WTC11 (cell line): Measurements from ENCODE around the gene NCOA1. TPM values are rescaled to one million over a fixed set of nuclear protein-coding genes. Genes with fewer than 3 reads are reported as not detected.

ENCODE experiments used
- ATAC-seq: fragments of 200-7000 bp; cut with Tn5 transposase; 2 replicates; pipeline ENCODE4 v1.10.0; 2021; ENCODE audit warnings: mild to moderate bottlenecking, moderate library complexity
- CTCF ChIA-PET: fragments of 300-600 bp; sonication (Branson Sonifier 250); formaldehyde crosslinking; loops from one replicate; lab custom pipeline; 2021; ENCODE audit warnings: antibody characterized with exemption; lab: Charles Lee
- POLR2A ChIA-PET: fragments of 350-600 bp; sonication (Branson Sonifier 250); formaldehyde crosslinking; loops from one replicate; lab custom pipeline; 2021; ENCODE audit warnings: antibody characterized with exemption; lab: Charles Lee
- DNase-seq: peaks from one replicate; pipeline ENCODE4 v3.0.0; 2021; ENCODE audit warnings: low spot score
- H3K27ac Mint-ChIP-seq: 2 replicates; pipeline ENCODE4 v1.8.0; 2021; ENCODE audit warnings: mixed read lengths
- H3K27me3 Mint-ChIP-seq: 2 replicates; pipeline ENCODE4 v1.8.0; 2021; ENCODE audit warnings: low read depth, mild to moderate bottlenecking, moderate library complexity, mixed read lengths
- H3K36me3 Mint-ChIP-seq: 2 replicates; pipeline ENCODE4 v1.8.0; 2021; ENCODE audit warnings: mixed read lengths
- H3K4me1 Mint-ChIP-seq: 2 replicates; pipeline ENCODE4 v1.8.0; 2022; ENCODE audit warnings: mixed read lengths
- H3K4me3 Mint-ChIP-seq: 2 replicates; pipeline ENCODE4 v1.8.0; 2021; ENCODE audit warnings: mild to moderate bottlenecking, moderate library complexity, mixed read lengths
- H3K9me3 Mint-ChIP-seq: 2 replicates; pipeline ENCODE4 v1.8.0; 2021; ENCODE audit warnings: mixed read lengths
- ATF6 ChIP-seq: sonication (generic); formaldehyde crosslinking; IDR thresholded peaks from 2 replicates; pipeline ENCODE4 v1.8.1; 2023; ENCODE audit warnings: mild to moderate bottlenecking, missing genetic modification reagents
- CBFB ChIP-seq: sonication (generic); formaldehyde crosslinking; IDR thresholded peaks from 2 replicates; pipeline ENCODE4 v1.8.1; 2022; ENCODE audit warnings: mild to moderate bottlenecking, low read depth, missing genetic modification reagents
- CREB1 ChIP-seq: sonication (generic); formaldehyde crosslinking; IDR thresholded peaks from 2 replicates; pipeline ENCODE4 v1.8.0; 2023; ENCODE audit warnings: mild to moderate bottlenecking, missing genetic modification reagents
- E2F4 ChIP-seq: sonication (generic); formaldehyde crosslinking; IDR thresholded peaks from 2 replicates; pipeline ENCODE4 v1.8.1; 2022; ENCODE audit warnings: low read depth, mild to moderate bottlenecking, moderate library complexity, missing genetic modification reagents, borderline replicate concordance
- EMX1 ChIP-seq: fragments of 250-450 bp; sonication (Bioruptor Pico); IDR thresholded peaks from 2 replicates; pipeline ENCODE4 v1.8.0; 2021; ENCODE audit warnings: mild to moderate bottlenecking
- ETV6 ChIP-seq: sonication (generic); formaldehyde crosslinking; IDR thresholded peaks from 2 replicates; pipeline ENCODE4 v1.8.1; 2022; ENCODE audit warnings: mild to moderate bottlenecking, missing genetic modification reagents
- GRHL2 ChIP-seq: fragments of 250-450 bp; sonication (Bioruptor Pico); IDR thresholded peaks from 2 replicates; pipeline ENCODE4 v1.8.0; 2022; ENCODE audit warnings: mild to moderate bottlenecking, moderate library complexity; ENCODE audit not compliant: insufficient replicate concordance, severe bottlenecking
- IRF2 ChIP-seq: sonication (generic); formaldehyde crosslinking; IDR thresholded peaks from 2 replicates; pipeline ENCODE4 v1.8.0; 2022; ENCODE audit warnings: low read depth, missing genetic modification reagents, borderline replicate concordance
- JAZF1 ChIP-seq: fragments of 250-450 bp; sonication (Bioruptor Pico); IDR thresholded peaks from 2 replicates; pipeline ENCODE4 v1.9.0; 2021; ENCODE audit warnings: moderate library complexity, mild to moderate bottlenecking, inconsistent platforms
- NFATC4 ChIP-seq: fragments of 250-450 bp; sonication (Bioruptor Pico); IDR thresholded peaks from 2 replicates; pipeline ENCODE4 v1.9.0; 2021; ENCODE audit warnings: mild to moderate bottlenecking
- NFE2L1 ChIP-seq: sonication (generic); formaldehyde crosslinking; IDR thresholded peaks from 2 replicates; pipeline ENCODE4 v1.8.1; 2023; ENCODE audit warnings: missing genetic modification reagents
- NR3C1 ChIP-seq: sonication (generic); formaldehyde crosslinking; conservative IDR thresholded peaks from 2 replicates; pipeline ENCODE4 v1.8.1; 2023; ENCODE audit warnings: low read depth, mild to moderate bottlenecking, missing genetic modification reagents
- SP1 ChIP-seq: sonication (generic); formaldehyde crosslinking; conservative IDR thresholded peaks from 2 replicates; pipeline ENCODE4 v1.8.1; 2022; ENCODE audit warnings: missing genetic modification reagents
- STAT6 ChIP-seq: sonication (generic); formaldehyde crosslinking; conservative IDR thresholded peaks from 2 replicates; pipeline ENCODE4 v1.8.1; 2023; ENCODE audit warnings: mild to moderate bottlenecking, low read depth, missing genetic modification reagents, moderate library complexity
- TP53 ChIP-seq: sonication (generic); formaldehyde crosslinking; IDR thresholded peaks from 2 replicates; pipeline ENCODE4 v1.8.1; 2023; ENCODE audit warnings: mild to moderate bottlenecking, missing genetic modification reagents
- ZBTB43 ChIP-seq: sonication (generic); formaldehyde crosslinking; IDR thresholded peaks from 2 replicates; pipeline ENCODE4 v1.8.1; 2023; ENCODE audit warnings: mild to moderate bottlenecking, missing genetic modification reagents
- ZMAT4 ChIP-seq: fragments of 250-450 bp; sonication (Bioruptor Pico); IDR thresholded peaks from 2 replicates; pipeline ENCODE4 v1.9.0; 2021; ENCODE audit warnings: mild to moderate bottlenecking
- ZNF416 ChIP-seq: fragments of 250-450 bp; sonication (Bioruptor Pico); IDR thresholded peaks from 2 replicates; pipeline ENCODE4 v1.9.0; 2021; ENCODE audit warnings: mild to moderate bottlenecking, inconsistent platforms
- total RNA-seq: library from RNA; stranded (reverse); gene quantifications from 3 replicates; pipeline ENCODE4 v1.2.3, GENCODE V29; 2021
- TF ChIP-seq, protein P1 (sequence below): sonication (generic); formaldehyde crosslinking; IDR thresholded peaks from 2 replicates; pipeline ENCODE4 v1.8.0; 2022; ENCODE audit warnings: mild to moderate bottlenecking, missing genetic modification reagents
- TF ChIP-seq, protein P2 (sequence below): sonication (generic); formaldehyde crosslinking; IDR thresholded peaks from 2 replicates; pipeline ENCODE4 v1.8.1; 2022; ENCODE audit warnings: low read depth, missing genetic modification reagents, borderline replicate concordance
- TF ChIP-seq, protein P3 (sequence below): sonication (generic); formaldehyde crosslinking; IDR thresholded peaks from 2 replicates; pipeline ENCODE4 v1.8.1; 2023; ENCODE audit warnings: mild to moderate bottlenecking, moderate library complexity, missing genetic modification reagents

NCOA1 gene
- total RNA-seq, 1 experiment from 2014 or later = 16.9 TPM

GRCh38 chr2:24731923-24732322, 240.9 kb downstream of the NCOA1 start (continued):
- TF ChIP-seq ZNF416 = no peak

DNA sequence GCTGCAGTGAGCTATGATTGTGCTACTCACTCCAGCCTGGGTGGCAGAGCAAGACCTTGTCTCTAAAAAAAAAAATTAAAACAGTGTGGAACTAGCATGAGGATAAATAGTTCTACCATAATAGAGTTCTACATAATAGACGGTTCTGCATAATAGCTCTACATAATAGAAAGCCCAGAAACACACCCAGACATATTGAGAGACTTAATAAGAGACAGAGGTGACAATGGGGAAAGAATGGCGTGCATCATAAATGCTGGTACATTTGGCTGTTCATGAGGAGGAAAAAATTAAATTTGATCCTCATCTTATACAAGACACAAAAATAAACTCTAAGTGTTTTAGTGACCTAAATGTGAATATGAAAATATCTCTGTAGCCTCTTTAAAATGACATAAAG, 243.7 kb downstream of the NCOA1 start:
- Mint-ChIP-seq H3K27me3 (no peaks in the 10 kb centered on the region), H3K36me3 (no peaks in the 10 kb centered on the region), H3K4me3 (no peak overlapping the region), H3K9me3 (no peaks in the 10 kb centered on the region), H3K4me1 (no peaks in the 10 kb centered on the region), H3K27ac (no peak overlapping the region)
- POLR2A ChIA-PET = no interaction called here
- no peak for ATAC-seq
- TF ChIP-seq STAT6 (CRISPR knock-in tag) (no peak), ETV6 (CRISPR knock-in tag) (no peak), TP53 (CRISPR knock-in tag) (no peak), CREB1 (CRISPR knock-in tag) (no peak)
- TF ChIP-seq, all 79 proteins: peak for 0
- CTCF ChIA-PET = no interaction called here
- no peak for DNase-seq

GRCh38 chr2:24739354-24740025, 248.4 kb downstream of the NCOA1 start:
- ATAC-seq = no peak
- ChIA-PET CTCF (no interaction called here), POLR2A (no interaction called here)
- H3K9me3 Mint-ChIP-seq = no peaks in the 10 kb centered on the region
- H3K4me1 Mint-ChIP-seq = no peaks in the 10 kb centered on the region
- H3K36me3 Mint-ChIP-seq = no peaks in the 10 kb centered on the region
- H3K27me3 Mint-ChIP-seq = no peaks in the 10 kb centered on the region
- H3K27ac Mint-ChIP-seq = no peak overlapping the region
- H3K4me3 Mint-ChIP-seq = no peak overlapping the region
- DNase-seq = no peak
- TF ChIP-seq ATF6 (CRISPR knock-in tag) = no peak
- no peak for TF ChIP-seq IRF2
- TF ChIP-seq NFATC4 = no peak
- TF ChIP-seq SP1 (CRISPR knock-in tag) = no peak
- no peak for TF ChIP-seq NFE2L1
- TF ChIP-seq, protein P1, sequence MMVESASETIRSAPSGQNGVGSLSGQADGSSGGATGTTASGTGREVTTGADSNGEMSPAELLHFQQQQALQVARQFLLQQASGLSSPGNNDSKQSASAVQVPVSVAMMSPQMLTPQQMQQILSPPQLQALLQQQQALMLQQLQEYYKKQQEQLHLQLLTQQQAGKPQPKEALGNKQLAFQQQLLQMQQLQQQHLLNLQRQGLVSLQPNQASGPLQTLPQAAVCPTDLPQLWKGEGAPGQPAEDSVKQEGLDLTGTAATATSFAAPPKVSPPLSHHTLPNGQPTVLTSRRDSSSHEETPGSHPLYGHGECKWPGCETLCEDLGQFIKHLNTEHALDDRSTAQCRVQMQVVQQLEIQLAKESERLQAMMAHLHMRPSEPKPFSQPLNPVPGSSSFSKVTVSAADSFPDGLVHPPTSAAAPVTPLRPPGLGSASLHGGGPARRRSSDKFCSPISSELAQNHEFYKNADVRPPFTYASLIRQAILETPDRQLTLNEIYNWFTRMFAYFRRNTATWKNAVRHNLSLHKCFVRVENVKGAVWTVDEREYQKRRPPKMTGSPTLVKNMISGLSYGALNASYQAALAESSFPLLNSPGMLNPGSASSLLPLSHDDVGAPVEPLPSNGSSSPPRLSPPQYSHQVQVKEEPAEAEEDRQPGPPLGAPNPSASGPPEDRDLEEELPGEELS (CRISPR knock-in tag) = no peak
- TF ChIP-seq, protein P2, sequence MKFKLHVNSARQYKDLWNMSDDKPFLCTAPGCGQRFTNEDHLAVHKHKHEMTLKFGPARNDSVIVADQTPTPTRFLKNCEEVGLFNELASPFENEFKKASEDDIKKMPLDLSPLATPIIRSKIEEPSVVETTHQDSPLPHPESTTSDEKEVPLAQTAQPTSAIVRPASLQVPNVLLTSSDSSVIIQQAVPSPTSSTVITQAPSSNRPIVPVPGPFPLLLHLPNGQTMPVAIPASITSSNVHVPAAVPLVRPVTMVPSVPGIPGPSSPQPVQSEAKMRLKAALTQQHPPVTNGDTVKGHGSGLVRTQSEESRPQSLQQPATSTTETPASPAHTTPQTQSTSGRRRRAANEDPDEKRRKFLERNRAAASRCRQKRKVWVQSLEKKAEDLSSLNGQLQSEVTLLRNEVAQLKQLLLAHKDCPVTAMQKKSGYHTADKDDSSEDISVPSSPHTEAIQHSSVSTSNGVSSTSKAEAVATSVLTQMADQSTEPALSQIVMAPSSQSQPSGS (CRISPR knock-in tag) = no peak
- TF ChIP-seq NR3C1 = no peak
- TF ChIP-seq ZBTB43 (CRISPR knock-in tag) = no peak
- no peak for TF ChIP-seq EMX1 (CRISPR knock-in tag)
- no peak for TF ChIP-seq ZMAT4
- TF ChIP-seq, protein P3, sequence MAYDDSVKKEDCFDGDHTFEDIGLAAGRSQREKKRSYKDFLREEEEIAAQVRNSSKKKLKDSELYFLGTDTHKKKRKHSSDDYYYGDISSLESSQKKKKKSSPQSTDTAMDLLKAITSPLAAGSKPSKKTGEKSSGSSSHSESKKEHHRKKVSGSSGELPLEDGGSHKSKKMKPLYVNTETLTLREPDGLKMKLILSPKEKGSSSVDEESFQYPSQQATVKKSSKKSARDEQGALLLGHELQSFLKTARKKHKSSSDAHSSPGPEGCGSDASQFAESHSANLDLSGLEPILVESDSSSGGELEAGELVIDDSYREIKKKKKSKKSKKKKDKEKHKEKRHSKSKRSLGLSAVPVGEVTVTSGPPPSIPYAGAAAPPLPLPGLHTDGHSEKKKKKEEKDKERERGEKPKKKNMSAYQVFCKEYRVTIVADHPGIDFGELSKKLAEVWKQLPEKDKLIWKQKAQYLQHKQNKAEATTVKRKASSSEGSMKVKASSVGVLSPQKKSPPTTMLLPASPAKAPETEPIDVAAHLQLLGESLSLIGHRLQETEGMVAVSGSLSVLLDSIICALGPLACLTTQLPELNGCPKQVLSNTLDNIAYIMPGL (CRISPR knock-in tag) = no peak
- TF ChIP-seq CBFB = no peak
- TF ChIP-seq JAZF1 (CRISPR knock-in tag) = no peak
- no peak for TF ChIP-seq E2F4 (CRISPR knock-in tag)
- TF ChIP-seq GRHL2 = no peak
